Astrocyte of the hippocampus (primary cell): Measurements from ENCODE around the gene MYO1G.
"Not testable (repeated sequence)": the region's sequence is repeated elsewhere in the genome, so short reads cannot be mapped to it uniquely, and the experiment has no call there.

Experiments used
- DNase-seq: peaks from one replicate; pipeline ENCODE4 v3.0.0; 2011; ENCODE audit warnings: low read depth, low spot score

Gene MYO1G

DNA sequence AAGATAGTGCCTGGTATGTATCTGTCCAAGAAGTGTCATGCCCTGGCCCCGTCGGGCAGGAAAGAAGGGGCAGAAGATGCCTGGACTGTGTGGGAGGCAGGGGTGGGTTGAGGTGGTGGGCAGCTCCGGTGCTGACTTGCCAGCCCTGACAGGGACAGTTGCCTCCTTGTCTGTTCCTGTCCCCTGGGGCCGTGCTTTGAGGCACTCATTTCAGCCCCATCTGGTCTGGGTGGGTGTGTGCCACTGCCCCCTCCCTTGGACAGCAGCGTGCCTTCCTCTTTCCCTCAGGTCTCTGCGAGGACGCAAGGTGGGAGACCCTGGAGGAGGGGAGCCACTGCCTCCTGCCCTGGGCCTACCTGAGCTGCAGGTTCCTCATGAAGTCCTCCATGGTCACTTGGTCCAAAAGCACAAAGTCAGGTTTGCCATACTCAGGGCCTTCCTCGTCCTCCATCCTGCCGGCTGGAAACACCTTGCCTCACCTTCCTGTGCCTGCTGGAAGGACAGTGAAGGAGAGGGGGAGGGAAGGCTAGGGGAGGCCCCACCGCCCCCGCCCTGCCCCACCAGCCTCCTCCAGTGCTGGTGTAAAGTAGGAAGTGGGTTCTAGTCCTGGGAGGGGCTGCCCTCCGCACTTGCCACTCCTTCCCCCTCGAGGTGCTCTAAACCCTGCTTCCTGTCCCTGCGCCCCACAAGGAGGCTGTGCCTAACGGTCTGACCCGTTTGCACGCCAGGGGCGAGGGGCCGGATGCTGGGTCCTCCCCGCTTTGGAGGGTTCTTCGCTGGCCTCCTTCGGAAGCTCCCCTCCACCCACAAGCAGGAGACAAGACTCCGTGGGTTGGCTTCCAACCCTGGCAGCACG lies at the start of gene MYO1G:
Gene MYO1G, minus strand, starts transcription at position 505 of the 856 bp plus-strand sequence. Its CDS starts 54 bp downstream, at position 451.
- DNase-seq = no peak

- DNase-seq = no peak
Measured at GRCh38 chr7:45028138-45028919, 49.5 kb upstream of the MYO1G start.

GRCh38 chr7:45027774-45028114 lies 48.9 kb upstream of the MYO1G start:
- no peak for DNase-seq

DNA sequence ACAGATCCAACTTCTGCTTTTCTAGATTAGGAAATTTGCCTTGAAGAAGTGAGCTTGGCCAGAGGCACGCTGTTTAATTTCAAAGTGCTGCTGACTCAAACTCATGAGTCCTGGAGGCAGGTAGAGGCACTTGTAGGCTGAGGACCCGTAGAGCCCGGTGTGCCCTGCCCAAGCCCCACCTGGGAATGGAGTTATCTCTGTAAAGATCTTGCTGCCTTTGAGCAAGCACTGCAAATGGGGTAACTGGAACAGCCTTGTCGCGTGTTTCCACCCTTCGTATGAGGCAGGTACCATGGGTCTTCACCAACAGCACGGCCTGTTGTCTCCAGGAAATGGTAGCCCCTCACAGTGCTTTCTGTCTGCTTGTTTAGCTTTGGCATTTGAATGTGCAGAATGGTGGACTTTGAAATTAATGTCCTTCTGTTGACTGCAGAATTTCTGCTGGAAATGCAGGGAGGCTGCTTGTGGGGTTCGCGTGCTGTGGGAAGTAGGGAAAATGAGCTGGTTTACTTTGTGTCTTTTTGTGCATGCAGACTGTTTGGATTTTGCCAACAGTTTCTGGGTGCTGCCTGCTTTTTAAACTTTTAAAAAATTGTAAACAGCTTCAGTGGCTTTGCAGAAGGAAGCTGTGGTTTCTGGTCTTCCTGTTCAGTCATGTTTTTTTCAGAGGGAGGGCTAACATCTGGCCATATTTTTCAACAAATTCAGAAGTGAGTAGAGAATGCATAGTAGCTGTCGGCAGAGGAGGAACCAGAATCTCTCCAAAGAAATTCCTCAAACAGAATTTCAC lies 48.4 kb upstream of the MYO1G start:
- no peak for DNase-seq

GRCh38 chr7:45026013-45026412 lies 47.2 kb upstream of the MYO1G start:
- DNase-seq = no peak

- DNase-seq = not testable (repeated sequence)
Measured at GRCh38 chr7:45025473-45025872, 46.7 kb upstream of the MYO1G start.

GRCh38 chr7:45024126-45024744 lies 45.4 kb upstream of the MYO1G start:
- no peak for DNase-seq

GRCh38 chr7:45021604-45022296 lies 42.9 kb upstream of the MYO1G start:
- DNase-seq = peak; percentile 46

DNA sequence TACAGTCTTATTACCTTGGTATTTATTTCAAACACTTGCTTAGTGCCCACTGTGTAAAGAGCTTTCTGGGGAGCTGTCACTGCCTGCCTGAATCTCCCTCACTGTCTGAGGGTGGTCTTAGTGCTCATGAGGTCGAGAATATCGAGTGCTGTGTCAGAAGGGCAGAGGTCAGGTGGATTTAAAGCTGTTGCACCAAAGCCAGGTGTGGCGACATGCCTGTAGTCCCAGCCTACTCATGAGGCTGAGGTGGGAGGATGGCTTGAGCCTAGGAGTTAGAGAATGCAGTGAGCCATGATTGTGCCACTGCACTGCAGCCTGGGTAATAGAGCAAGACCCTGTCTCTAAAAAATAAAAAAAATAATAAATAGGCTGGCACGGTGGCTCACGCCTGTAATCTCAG lies 42.1 kb upstream of the MYO1G start:
- no peak for DNase-seq

- no peak for DNase-seq
Measured at GRCh38 chr7:45017253-45017652, 38.4 kb upstream of the MYO1G start.

DNA sequence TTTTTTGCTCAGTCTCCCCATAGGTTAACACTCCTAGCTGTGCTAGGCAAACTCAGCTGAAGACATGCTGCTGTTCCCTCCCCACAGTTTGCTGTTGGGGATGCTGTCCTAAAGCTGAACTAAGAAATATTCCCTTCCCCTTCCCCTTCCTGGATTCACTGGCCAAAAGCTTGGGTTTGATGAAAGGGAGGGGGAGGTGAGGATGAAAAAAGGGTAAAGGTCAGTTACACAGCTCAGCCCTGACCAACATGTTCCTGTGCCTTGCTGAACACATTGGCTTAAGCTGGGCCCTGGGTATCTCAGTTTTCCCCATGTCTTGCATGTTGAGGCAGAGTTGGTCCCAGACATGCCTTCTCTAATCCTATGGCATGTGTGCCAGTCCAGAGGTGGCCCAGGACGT lies 36.5 kb upstream of the MYO1G start:
- DNase-seq = no peak

- no peak for DNase-seq
Measured at GRCh38 chr7:45013465-45013967, 34.7 kb upstream of the MYO1G start.

DNA sequence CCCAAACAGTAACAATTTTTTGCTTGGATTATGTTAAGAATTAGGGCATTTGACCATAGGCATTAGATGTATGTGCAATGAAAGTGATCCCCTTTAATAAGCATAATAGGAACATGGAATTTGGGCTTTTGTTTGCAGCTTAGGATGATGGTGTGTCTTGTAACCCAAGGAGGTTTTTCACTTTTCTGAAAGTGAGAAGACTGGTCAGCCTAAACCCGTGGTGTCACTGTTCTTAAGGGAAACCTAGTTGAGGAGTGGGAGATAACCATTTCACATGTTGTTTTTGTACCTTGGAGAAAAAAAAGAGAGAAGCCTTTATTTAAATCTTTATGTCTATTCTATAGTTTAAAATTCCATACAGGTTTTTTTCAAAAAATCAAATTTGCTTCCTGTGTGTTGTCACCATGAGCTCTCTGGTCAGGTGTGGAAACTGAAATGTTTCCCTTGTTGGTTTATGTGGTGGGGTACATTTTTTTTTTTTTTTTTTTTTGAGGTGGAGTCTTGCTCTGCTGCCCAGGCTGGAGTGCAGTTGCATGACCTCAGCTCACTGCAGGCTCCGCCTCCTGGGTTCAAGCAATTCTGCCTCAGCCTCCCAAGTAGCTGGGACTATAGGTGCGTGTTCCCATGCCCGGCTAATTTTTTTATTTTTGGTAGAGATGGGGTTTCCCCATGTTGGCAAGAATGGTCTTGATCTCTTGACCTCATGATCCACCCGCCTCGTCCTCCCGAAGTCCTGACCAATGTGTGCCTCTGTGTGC lies 28.9 kb upstream of the MYO1G start:
- no peak for DNase-seq

GRCh38 chr7:45007106-45007505 lies 28.3 kb upstream of the MYO1G start:
- no peak for DNase-seq

- no peak for DNase-seq
Measured at GRCh38 chr7:45003789-45004188, 25.0 kb upstream of the MYO1G start.

GRCh38 chr7:45001826-45002225 lies 23.0 kb upstream of the MYO1G start:
- DNase-seq = no peak

DNA sequence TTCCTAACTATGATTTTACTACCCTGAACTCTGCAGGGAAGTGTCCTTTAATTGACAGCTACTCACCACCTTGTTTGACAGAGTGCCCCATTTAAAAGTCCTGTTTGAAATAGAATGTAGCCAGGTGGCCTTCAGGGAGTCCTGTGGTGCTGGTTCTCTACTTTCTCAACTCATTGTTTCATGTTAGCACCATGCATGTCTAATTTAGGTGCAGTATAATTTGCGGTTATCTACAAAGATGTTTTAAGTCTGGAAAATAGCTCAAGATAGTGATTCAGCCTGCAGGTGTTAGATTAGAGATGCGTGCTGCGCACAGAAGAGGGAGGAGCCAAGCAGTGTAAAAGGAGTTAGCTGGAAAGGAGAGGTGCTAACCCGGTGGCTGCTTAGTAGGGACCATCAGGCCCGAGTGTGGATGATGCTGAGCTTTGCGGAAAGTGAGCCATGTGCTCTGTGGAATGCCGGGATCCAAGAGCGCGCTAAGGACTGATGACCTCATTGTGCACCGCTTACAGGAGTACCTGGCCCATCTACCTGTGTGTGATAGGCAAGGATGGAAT lies 22.4 kb upstream of the MYO1G start:
- peak; percentile 22 for DNase-seq

DNA sequence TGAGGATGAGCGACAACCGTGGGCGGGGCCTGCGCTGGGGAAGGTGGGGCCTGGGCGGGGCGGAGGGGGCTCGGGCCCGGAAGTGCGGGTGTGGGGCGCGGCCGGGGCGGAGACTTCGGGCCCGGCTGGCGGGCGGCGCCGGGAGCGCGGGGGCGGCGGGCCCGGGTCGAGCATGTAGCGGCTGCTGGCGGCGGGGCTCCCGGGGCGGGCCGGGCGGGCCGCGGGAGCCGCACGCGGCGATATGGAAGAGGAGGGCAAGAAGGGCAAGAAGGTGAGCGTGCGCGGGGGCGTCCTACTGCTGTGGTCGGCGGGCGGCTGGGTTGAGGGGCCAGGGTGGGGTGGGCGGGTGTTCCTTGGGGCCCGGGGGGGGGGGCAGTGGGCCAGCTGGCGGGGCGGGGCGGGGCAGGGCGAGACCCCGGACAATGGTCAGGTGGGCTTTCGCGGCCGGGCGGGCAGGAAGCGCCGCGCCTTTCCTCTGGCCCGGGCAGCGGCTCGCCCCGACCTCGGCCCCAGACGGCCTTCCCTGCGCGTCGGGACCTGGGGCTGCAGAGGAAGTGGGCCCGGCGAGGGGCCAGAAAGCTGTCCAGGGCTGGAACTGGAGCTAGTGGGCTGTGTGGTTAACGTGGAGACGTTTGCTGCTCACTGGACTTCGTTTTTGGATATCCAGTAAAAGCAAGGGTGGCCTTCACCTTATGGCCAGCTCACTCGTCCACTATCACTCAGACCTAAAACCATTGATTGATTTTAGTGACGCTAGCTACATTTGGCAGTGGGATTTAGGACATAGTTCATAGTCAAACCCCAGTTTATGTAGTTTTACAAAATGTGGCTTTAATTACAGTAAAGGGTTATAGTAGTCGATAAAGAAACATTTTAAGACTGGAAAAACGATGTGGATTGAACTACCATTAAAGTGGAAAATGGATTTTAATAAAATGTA lies 21.5 kb upstream of the MYO1G start, which contains the start of gene CCM2:
Gene CCM2, plus strand, starts transcription at position 109 of the 940 bp plus-strand sequence. Its CDS starts 133 bp downstream, at position 242.
- peak; percentile 68 for DNase-seq
